K562 (cell line): ENCODE measurements around the gene ZDHHC8. TPM values are rescaled to one million over a fixed set of nuclear protein-coding genes. Genes with fewer than 3 reads are reported as not detected.

Experiments
- CHD7 ChIP-seq: fragments of 200-600 bp; sonication (generic); IDR thresholded peaks from one replicate; pipeline ENCODE4 v1.6.1; 2012; ENCODE audit warnings: mild to moderate bottlenecking, low read depth, low read length, inconsistent platforms
- DACH1 ChIP-seq: fragments of 450-650 bp; IDR thresholded peaks from 2 replicates; pipeline ENCODE4 v1.6.1; 2018; ENCODE audit not compliant: partially characterized antibody
- TEAD4 ChIP-seq, 2 experiments: sonication (generic) in 1 of 2; formaldehyde crosslinking in 1 of 2; IDR thresholded peaks; 2 replicates each; pipeline versions ENCODE4 v1.6.1 to v1.8.0; 2012 to 2022; ENCODE audit warnings: borderline replicate concordance in 1 of 2, inconsistent platforms in 1 of 2, low read length in 1 of 2, mild to moderate bottlenecking in 1 of 2, missing genetic modification reagents in 1 of 2
- ZBTB1 ChIP-seq: sonication (generic); formaldehyde crosslinking; IDR thresholded peaks from 2 replicates; pipeline ENCODE4 v1.8.1; 2023; ENCODE audit warnings: missing genetic modification reagents, low read depth, mild to moderate bottlenecking, borderline replicate concordance
- ZNF263 ChIP-seq: sonication (generic); formaldehyde crosslinking; IDR thresholded peaks from 2 replicates; pipeline ENCODE4 v1.8.0; 2022; ENCODE audit warnings: mild to moderate bottlenecking, missing genetic modification reagents, borderline replicate concordance
- ZNF561 ChIP-seq: fragments of 450-650 bp; formaldehyde crosslinking; conservative IDR thresholded peaks from 2 replicates; pipeline ENCODE4 v1.4.0; 2020; ENCODE audit warnings: mild to moderate bottlenecking, moderate library complexity
- polyA plus RNA-seq, 8 experiments: library from polyadenylated mRNA; depleted of rRNA in 4 of 8; stranded (reverse) in 5 of 8; unstranded in 3 of 8; fragments of >200 nt; fragmentation: Nextera tagmentation in 2 of 8; fragmentation: Illumina TruSeq in 1 of 8; extraction: Ambion mirVana in 2 of 8; extraction: Trizol in 1 of 8; gene quantifications; 2 replicates each; pipeline versions ENCODE4 v1.2.1 to v1.2.3, GENCODE V29; 2011 to 2014; ENCODE audit warnings: inconsistent platforms in 1 of 8, missing spikeins in 1 of 8
- total RNA-seq, 7 experiments: library from RNA; depleted of rRNA in 6 of 7; stranded (reverse); fragments of >200 nt in 6 of 7; fragmentation: Illumina TruSeq in 2 of 7; extraction: Trizol in 2 of 7; gene quantifications; 2 replicates each; pipeline versions ENCODE4 v1.2.1 to v1.2.3, GENCODE V29; 2011 to 2021; ENCODE audit warnings: low replicate concordance in 1 of 7
- TF ChIP-seq, protein P1 (sequence below): fragments of 250-450 bp; sonication (Bioruptor Pico); IDR thresholded peaks from 2 replicates; pipeline ENCODE4 v1.4.0; 2020

Gene ZDHHC8
- total and polyA plus RNA-seq, 9 of the 15 experiments (the other 6 are each of a cell fraction or from before 2014, with no cell fraction given): 0.04 to 109 (median 16.4) TPM

- TF ChIP-seq, protein P1, sequence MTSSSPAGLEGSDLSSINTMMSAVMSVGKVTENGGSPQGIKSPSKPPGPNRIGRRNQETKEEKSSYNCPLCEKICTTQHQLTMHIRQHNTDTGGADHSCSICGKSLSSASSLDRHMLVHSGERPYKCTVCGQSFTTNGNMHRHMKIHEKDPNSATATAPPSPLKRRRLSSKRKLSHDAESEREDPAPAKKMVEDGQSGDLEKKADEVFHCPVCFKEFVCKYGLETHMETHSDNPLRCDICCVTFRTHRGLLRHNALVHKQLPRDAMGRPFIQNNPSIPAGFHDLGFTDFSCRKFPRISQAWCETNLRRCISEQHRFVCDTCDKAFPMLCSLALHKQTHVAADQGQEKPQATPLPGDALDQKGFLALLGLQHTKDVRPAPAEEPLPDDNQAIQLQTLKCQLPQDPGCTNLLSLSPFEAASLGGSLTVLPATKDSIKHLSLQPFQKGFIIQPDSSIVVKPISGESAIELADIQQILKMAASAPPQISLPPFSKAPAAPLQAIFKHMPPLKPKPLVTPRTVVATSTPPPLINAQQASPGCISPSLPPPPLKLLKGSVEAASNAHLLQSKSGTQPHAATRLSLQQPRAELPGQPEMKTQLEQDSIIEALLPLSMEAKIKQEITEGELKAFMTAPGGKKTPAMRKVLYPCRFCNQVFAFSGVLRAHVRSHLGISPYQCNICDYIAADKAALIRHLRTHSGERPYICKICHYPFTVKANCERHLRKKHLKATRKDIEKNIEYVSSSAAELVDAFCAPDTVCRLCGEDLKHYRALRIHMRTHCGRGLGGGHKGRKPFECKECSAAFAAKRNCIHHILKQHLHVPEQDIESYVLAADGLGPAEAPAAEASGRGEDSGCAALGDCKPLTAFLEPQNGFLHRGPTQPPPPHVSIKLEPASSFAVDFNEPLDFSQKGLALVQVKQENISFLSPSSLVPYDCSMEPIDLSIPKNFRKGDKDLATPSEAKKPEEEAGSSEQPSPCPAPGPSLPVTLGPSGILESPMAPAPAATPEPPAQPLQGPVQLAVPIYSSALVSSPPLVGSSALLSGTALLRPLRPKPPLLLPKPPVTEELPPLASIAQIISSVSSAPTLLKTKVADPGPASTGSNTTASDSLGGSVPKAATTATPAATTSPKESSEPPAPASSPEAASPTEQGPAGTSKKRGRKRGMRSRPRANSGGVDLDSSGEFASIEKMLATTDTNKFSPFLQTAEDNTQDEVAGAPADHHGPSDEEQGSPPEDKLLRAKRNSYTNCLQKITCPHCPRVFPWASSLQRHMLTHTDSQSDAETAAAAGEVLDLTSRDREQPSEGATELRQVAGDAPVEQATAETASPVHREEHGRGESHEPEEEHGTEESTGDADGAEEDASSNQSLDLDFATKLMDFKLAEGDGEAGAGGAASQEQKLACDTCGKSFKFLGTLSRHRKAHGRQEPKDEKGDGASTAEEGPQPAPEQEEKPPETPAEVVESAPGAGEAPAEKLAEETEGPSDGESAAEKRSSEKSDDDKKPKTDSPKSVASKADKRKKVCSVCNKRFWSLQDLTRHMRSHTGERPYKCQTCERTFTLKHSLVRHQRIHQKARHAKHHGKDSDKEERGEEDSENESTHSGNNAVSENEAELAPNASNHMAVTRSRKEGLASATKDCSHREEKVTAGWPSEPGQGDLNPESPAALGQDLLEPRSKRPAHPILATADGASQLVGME: no peak
- no peak for TF ChIP-seq CHD7
- TF ChIP-seq DACH1: peak; percentile 40
- TF ChIP-seq ZBTB1 (CRISPR knock-in tag): peak; percentile 70; the same call in 1 of the 2 replicates
- 0 out of 2 replicates have a peak, but pooled peaks have one; percentile 33 for TF ChIP-seq ZNF263 (CRISPR knock-in tag)
- TF ChIP-seq ZNF561 (CRISPR knock-in tag): no peak
- no peak for TF ChIP-seq TEAD4 (IDR thresholded peaks at IDR 0.05; ENCODE audit: low read length)
- TF ChIP-seq TEAD4 (CRISPR knock-in tag; IDR thresholded peaks at IDR 0.05; ENCODE audit: borderline replicate concordance): peak; percentile 29; the same call in 1 of the 2 replicates
These were observed 15.2 kb downstream of the ZDHHC8 start (continued) for GRCh38 chr22:20146777-20147176.
